Endometrial microvascular endothelial cells (primary cell): Measurements from ENCODE around the gene NUDT16L1. TPM values are rescaled to one million over a fixed set of nuclear protein-coding genes. Genes with fewer than 3 reads are reported as not detected.
"Not testable (repeated sequence)": the region's sequence is repeated elsewhere in the genome, so short reads cannot be mapped to it uniquely, and the experiment has no call there.

Experiments
- in situ Hi-C: cut with HindIII; loops from 2 replicates; pipeline ENCODE4 v1.10.0; 2017; ENCODE audit warnings: low sequenced_read_pairs, low pct_unique_long_range_greater_than_20kb; ENCODE audit errors: inconsistent ontology term
- total RNA-seq: library from RNA; depleted of rRNA; stranded (reverse); fragments of >200 nt; gene quantifications from one replicate; pipeline ENCODE4 v1.2.3, GENCODE V29; 2015; ENCODE audit errors: inconsistent ontology term

Gene NUDT16L1
- total RNA-seq, 1 donor from 2014 or later = 23.7 TPM

DNA sequence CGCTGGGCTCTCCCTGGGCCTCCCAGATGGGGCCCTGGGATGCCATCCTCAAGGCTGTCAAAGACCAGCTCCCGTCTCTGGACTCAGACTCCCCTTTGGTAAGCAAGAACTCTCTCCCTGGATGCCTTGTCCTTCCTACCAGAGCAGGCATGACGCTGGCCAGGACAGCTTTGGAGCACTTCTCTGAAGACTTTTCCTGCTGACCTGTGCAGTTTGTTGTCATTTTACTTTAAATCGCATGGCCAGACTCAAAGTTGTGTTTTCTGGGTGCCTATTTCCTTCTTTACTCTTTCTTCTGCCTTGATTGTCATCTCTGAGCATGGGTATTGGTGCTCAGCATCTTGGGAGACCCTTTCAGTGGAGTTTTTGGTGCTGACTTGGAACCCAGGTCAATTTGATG, 43.2 kb downstream of the NUDT16L1 start:
- in situ Hi-C loops = no loop called here

DNA sequence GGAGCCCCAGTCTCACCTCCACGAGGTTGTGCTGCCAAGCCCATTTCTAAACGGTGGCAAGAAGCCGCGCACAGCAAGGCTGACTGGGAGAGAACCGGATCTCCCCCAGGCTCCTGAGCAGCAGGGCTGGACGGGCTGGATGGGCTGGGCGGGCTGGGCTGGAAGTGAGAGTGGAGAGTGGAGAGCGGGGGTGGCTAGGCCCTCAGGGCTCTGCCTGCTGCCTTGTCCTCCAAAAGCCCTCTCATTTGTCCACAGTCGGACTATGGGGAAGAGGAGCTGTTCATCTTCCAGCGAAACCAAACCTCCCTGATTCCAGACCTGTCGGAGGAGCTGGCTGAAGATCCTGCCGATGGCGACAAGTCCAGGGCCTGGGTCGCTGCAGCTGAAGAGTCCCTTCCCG, 44.2 kb downstream of the NUDT16L1 start:
- in situ Hi-C loops = no loop called here

DNA sequence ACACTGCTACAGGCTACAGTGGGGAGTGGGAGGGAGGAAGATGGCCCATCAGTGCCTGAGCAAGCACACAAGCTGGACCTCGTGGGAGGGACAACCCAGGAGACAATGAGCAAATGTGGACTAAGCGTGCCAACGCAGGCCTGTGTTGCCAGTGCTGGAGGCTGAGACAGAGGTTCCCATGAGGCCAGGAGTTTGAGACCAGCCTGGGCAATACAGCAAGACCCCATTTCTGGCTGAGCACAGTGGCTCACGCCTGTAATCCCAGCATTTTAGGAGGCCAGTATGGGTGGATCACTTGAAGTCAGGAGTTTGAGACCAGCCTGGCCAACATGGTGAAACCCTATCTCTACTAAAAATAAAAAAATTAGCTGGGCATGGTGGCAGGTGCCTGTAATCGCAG, 45.0 kb downstream of the NUDT16L1 start:
- in situ Hi-C loops = not testable (repeated sequence)

DNA sequence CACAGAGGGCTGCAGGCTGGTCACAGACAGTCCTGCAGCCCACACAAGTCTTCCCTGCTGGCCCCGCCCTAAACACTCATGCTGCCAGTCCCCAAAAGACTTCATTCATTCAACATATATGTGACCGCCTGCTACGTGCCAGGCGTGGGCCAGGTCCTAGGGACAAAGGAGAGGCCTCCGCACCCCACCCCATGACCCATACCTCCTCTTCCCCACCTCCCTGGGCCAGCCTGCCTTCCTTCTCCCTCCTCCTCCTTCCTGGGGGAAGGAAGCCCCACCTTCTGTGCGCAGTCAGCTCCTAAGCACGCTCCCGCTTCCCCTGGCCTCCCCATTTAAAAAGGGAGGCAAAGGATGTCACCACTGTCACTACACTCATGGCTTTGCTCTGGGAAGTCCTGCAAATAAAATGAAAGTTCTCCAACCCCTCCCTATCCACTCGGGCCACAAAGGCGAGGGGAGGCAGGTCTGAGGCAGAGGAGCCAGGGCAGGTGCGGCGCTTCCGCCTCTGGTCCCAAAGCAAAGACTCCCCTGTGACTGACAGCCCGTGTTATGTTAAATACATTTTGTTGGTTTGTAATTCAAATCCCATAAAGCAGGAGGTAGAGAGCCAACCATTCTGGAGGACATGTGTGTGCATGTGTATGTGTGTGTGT, 50.0 kb downstream of the NUDT16L1 start:
- in situ Hi-C loops = no loop called here

DNA sequence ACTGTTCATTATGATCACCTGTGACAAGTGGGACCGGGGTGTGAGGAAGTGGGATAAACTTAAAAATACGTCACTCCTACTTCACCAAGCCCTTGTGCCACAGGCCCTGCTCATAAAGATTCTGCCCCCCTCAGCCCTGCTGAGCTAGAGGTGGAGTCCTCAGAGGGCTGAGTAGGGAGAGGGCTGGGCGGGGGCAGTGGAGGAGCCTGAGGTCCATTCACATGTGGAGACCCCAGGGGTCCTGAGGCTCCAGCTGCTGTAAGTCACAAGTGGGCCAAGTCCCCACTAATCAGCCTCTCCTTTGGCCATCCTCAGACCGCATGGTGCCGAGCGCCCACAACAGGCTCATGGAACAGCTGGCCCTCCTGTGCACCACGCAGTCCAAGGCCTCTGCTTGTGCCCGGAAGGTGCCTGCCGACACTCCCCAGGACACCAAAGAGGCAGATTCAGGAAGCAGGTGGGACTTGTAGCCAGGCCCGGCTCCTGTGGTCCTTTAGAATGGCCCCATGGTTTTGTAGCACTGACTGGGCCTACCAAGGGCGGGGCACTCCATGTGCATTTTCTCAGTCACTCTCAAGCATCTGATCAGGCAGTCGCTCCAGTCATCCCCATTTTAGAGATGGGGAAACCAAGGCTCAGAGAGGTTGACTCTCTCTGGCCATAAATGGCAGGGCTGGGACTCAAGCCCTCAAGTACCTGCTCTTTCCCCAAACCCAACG, 51.4 kb downstream of the NUDT16L1 start:
- in situ Hi-C loops = no loop called here

DNA sequence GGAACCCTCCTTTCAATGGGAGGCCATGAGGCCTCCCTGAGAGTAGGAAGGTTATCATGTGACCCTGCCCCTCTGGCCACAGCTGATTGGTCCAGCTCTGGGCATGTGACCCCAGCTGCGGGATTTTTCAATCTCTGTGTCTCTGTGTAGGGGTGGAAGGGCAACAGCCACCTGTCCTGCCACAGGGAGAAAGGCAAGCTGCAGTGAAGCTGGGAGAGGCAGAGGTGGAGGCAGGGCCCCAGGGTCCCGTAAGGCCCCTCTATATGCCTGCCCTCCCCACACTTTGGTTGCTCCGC, 51.9 kb downstream of the NUDT16L1 start:
- in situ Hi-C loops = no loop called here

Other genes starting within 250 kb of the NUDT16L1 start
- 96.9 TPM for gene NMRAL1, start 218.9 kb upstream of the NUDT16L1 start, total RNA-seq
- gene HMOX2, start 217.2 kb upstream of the NUDT16L1 start, total RNA-seq = 103 TPM
- 14.3 TPM for gene CDIP1, start 154.8 kb upstream of the NUDT16L1 start, total RNA-seq
- not detected for gene C16orf96, start 137.2 kb upstream of the NUDT16L1 start, total RNA-seq
- 2.5 TPM for gene UBALD1, start 78.7 kb upstream of the NUDT16L1 start, total RNA-seq
- gene MGRN1, start 68.7 kb upstream of the NUDT16L1 start, total RNA-seq = 52.2 TPM
- gene ANKS3, start 40.7 kb downstream of the NUDT16L1 start, total RNA-seq = 10.5 TPM
- not detected for gene DNAAF8, start 41.0 kb downstream of the NUDT16L1 start, total RNA-seq
- 13.9 TPM for gene ZNF500, start 73.6 kb downstream of the NUDT16L1 start, total RNA-seq
- gene SEPTIN12, start 94.8 kb downstream of the NUDT16L1 start, total RNA-seq = not detected
- not detected for gene SMIM22, start 101.8 kb downstream of the NUDT16L1 start, total RNA-seq
- gene ROGDI, start 109.1 kb downstream of the NUDT16L1 start, total RNA-seq = 15.6 TPM
- gene GLYR1, start 153.7 kb downstream of the NUDT16L1 start, total RNA-seq = 58.4 TPM
- gene UBN1, start 153.9 kb downstream of the NUDT16L1 start, total RNA-seq = 28.2 TPM
- not detected for gene PPL, start 243.6 kb downstream of the NUDT16L1 start, total RNA-seq